HCT116 (cell line): ENCODE results near the gene SERGEF. TPM values are rescaled to one million over a fixed set of nuclear protein-coding genes. Genes with fewer than 3 reads are reported as not detected.

Source experiments
- ATAC-seq: fragments of 200-7000 bp; cut with Tn5 transposase; 2 replicates; pipeline ENCODE4 v1.9.1; 2020; ENCODE audit warnings: mild to moderate bottlenecking, moderate library complexity
- BruUV-seq: library from RNA; stranded (reverse); fragments of 400-500 nt; replicated peaks from 2 replicates; lab custom pipeline; 2021; lab: Mats Ljungman, UMichigan
- CTCF ChIA-PET: fragments of 300-600 bp; sonication (Branson Sonifier 250); formaldehyde crosslinking; loops from one replicate; lab custom pipeline; 2021; ENCODE audit warnings: antibody characterized with exemption; lab: Charles Lee
- POLR2A ChIA-PET: fragments of 300-600, 350-600 bp; sonication (Branson Sonifier 250); formaldehyde crosslinking; loops from one replicate; lab custom pipeline; 2021; ENCODE audit warnings: antibody characterized with exemption; lab: Charles Lee
- RAD21 ChIA-PET, 2 experiments: fragments of 300-600 bp; sonication (Branson Sonifier 250); formaldehyde crosslinking; loops; one replicate each; lab custom pipeline; 2023; ENCODE audit warnings: low total read pairs in 2 of 2; ENCODE audit not compliant: uncharacterized antibody in 2 of 2, unreplicated experiment in 2 of 2, low non-redundant PET in 1 of 2; lab: Charles Lee
- DNase-seq: peaks from one replicate; pipeline ENCODE4 v3.0.0-alpha.2; 2010; ENCODE audit warnings: low read depth, low spot score
- H2AFZ ChIP-seq: fragments of 200-600 bp; shearing (Covaris generic), sonication (generic); 2 replicates; pipeline ENCODE4 v1.6.1; 2017; ENCODE audit warnings: low read depth, mixed run types, mixed read lengths, antibody characterized with exemption, low read length; ENCODE audit not compliant: poor library complexity, severe bottlenecking
- H3K27ac ChIP-seq: 2 replicates; pipeline ENCODE4 v1.5.1; 2012; ENCODE audit warnings: low read depth, low read length
- H3K27me3 ChIP-seq: fragments of 200-600 bp; sonication (generic); 2 replicates; pipeline ENCODE4 v1.6.1; 2016; ENCODE audit warnings: mixed run types, low read length, mixed read lengths; ENCODE audit not compliant: insufficient read depth
- H3K36me3 ChIP-seq, 2 experiments: fragments of 200-500 bp in 1 of 2; fragments of 200-600 bp in 1 of 2; sonication (Bioruptor generic) in 1 of 2; sonication (generic) in 1 of 2; 2 replicates each; pipeline versions ENCODE4 v1.5.1 to v1.6.1; 2014 to 2016; ENCODE audit warnings: low read length in 2 of 2, inconsistent platforms in 1 of 2, mixed read lengths in 1 of 2, mixed run types in 1 of 2; ENCODE audit not compliant: insufficient read depth in 2 of 2, control insufficient read depth in 1 of 2
- H3K4me1 ChIP-seq, 2 experiments: fragments of 200-600 bp in 1 of 2; sonication (generic) in 1 of 2; 2 replicates each; pipeline versions ENCODE4 v1.5.1 to v1.6.1; 2012 to 2017; ENCODE audit warnings: low read length in 2 of 2, inconsistent platforms in 1 of 2, mild to moderate bottlenecking in 1 of 2, mixed read lengths in 1 of 2, mixed run types in 1 of 2, moderate library complexity in 1 of 2; ENCODE audit not compliant: insufficient read depth in 2 of 2, control insufficient read depth in 1 of 2
- H3K4me2 ChIP-seq: fragments of 200-600 bp; sonication (generic); 2 replicates; pipeline ENCODE4 v1.6.1; 2017; ENCODE audit warnings: mixed run types, low read length, mixed read lengths
- H3K4me3 ChIP-seq, 2 experiments: fragments of 200-600 bp in 1 of 2; sonication (generic) in 1 of 2; replicated peaks in 1 of 2; 2 replicates each; pipeline ENCODE4 v1.5.1; 2011 to 2016; ENCODE audit warnings: low read length in 2 of 2, control low read depth in 1 of 2, low read depth in 1 of 2, mild to moderate bottlenecking in 1 of 2, mixed read lengths in 1 of 2, mixed run types in 1 of 2
- H3K79me2 ChIP-seq: fragments of 200-600 bp; sonication (generic); 2 replicates; pipeline ENCODE4 v1.6.1; 2017; ENCODE audit warnings: mild to moderate bottlenecking, mixed run types, low read length, moderate library complexity, mixed read lengths; ENCODE audit not compliant: insufficient read depth
- H3K9ac ChIP-seq: fragments of 200-600 bp; sonication (generic); 2 replicates; pipeline ENCODE4 v1.6.1; 2016; ENCODE audit warnings: low read length, mixed read lengths
- H3K9me2 ChIP-seq: fragments of 200-600 bp; sonication (generic), shearing (Covaris generic); 2 replicates; pipeline ENCODE4 v1.6.1; 2017; ENCODE audit warnings: mixed run types, mild to moderate bottlenecking, moderate library complexity; ENCODE audit not compliant: insufficient read depth
- H3K9me3 ChIP-seq, 2 experiments: fragments of 200-500 bp in 1 of 2; fragments of 200-600 bp in 1 of 2; sonication (Bioruptor generic) in 1 of 2; sonication (generic) in 1 of 2; 2 replicates each; pipeline ENCODE4 v1.6.1; 2014 to 2017; ENCODE audit warnings: low read length in 2 of 2, mixed read lengths in 2 of 2, inconsistent platforms in 1 of 2, low read depth in 1 of 2, mild to moderate bottlenecking in 1 of 2, mixed run types in 1 of 2, moderate library complexity in 1 of 2; ENCODE audit not compliant: control insufficient read depth in 1 of 2, insufficient read depth in 1 of 2
- H4K20me1 ChIP-seq: fragments of 200-600 bp; sonication (generic), shearing (Covaris generic); 2 replicates; pipeline ENCODE4 v1.6.1; 2017; ENCODE audit warnings: mixed run types, mild to moderate bottlenecking, moderate library complexity; ENCODE audit not compliant: insufficient read depth
- CEBPB ChIP-seq: IDR thresholded peaks from 2 replicates; pipeline ENCODE4 v1.6.1; 2012; ENCODE audit warnings: low read depth
- CTCF ChIP-seq, 3 experiments: fragments of 200-600 bp in 1 of 3; sonication (generic) in 1 of 3; IDR thresholded peaks in 2 of 3; conservative IDR thresholded peaks in 1 of 3; 2 replicates each; pipeline ENCODE4 v1.5.1; 2012 to 2017; ENCODE audit warnings: low read depth in 2 of 3, low read length in 2 of 3, antibody characterized with exemption in 1 of 3, borderline replicate concordance in 1 of 3, control low read depth in 1 of 3, mild to moderate bottlenecking in 1 of 3, mixed read lengths in 1 of 3, mixed run types in 1 of 3, moderate library complexity in 1 of 3; ENCODE audit not compliant: insufficient read depth in 1 of 3
- EGR1 ChIP-seq: IDR thresholded peaks from 2 replicates; pipeline ENCODE4 v1.6.1; 2012; ENCODE audit warnings: low read depth
- EZH2 ChIP-seq: fragments of 200-600 bp; sonication (generic); IDR thresholded peaks from 2 replicates; pipeline ENCODE4 v1.6.1; 2017; ENCODE audit warnings: antibody characterized with exemption, mixed run types
- FOSL1 ChIP-seq: IDR thresholded peaks from 2 replicates; pipeline ENCODE4 v1.6.1; 2012; ENCODE audit warnings: low read depth
- JUND ChIP-seq: IDR thresholded peaks from 2 replicates; pipeline ENCODE4 v1.6.1; 2012
- MAX ChIP-seq: IDR thresholded peaks from 2 replicates; pipeline ENCODE4 v1.6.1; 2012
- POLR2A ChIP-seq: IDR thresholded peaks from 2 replicates; pipeline ENCODE4 v1.7.0; 2011; ENCODE audit warnings: borderline replicate concordance; ENCODE audit not compliant: insufficient read depth, insufficient read length; ENCODE audit errors: extremely low read depth
- POLR2AphosphoS5 ChIP-seq: IDR thresholded peaks from 2 replicates; pipeline ENCODE4 v1.6.1; 2011; ENCODE audit warnings: mild to moderate bottlenecking, low read depth, low read length, moderate library complexity
- RAD21 ChIP-seq: IDR thresholded peaks from 2 replicates; pipeline ENCODE4 v1.6.1; 2012; ENCODE audit warnings: low read depth, mild to moderate bottlenecking
- SIN3A ChIP-seq: IDR thresholded peaks from 2 replicates; pipeline ENCODE4 v1.6.1; 2012; ENCODE audit warnings: low read depth
- SP1 ChIP-seq: IDR thresholded peaks from 2 replicates; pipeline ENCODE4 v1.6.1; 2012; ENCODE audit warnings: low read depth
- SRF ChIP-seq: IDR thresholded peaks from 2 replicates; pipeline ENCODE4 v1.6.1; 2012; ENCODE audit warnings: low read depth
- YY1 ChIP-seq: IDR thresholded peaks from 2 replicates; pipeline ENCODE4 v1.6.1; 2011; ENCODE audit warnings: low read length, low read depth, moderate library complexity, mild to moderate bottlenecking; ENCODE audit not compliant: insufficient replicate concordance; ENCODE audit errors: extremely low read depth
- ZBTB33 ChIP-seq: IDR thresholded peaks from 2 replicates; pipeline ENCODE4 v1.6.1; 2011; ENCODE audit warnings: mild to moderate bottlenecking, low read length, moderate library complexity; ENCODE audit not compliant: insufficient replicate concordance; ENCODE audit errors: extremely low read depth
- ZFX ChIP-seq: fragments of 450-650 bp; IDR thresholded peaks from 2 replicates; pipeline ENCODE4 v1.6.1; 2017
- ZNF274 ChIP-seq: fragments of 200-500 bp; sonication (Bioruptor generic); IDR thresholded peaks from 2 replicates; pipeline ENCODE4 v1.6.1; 2014; ENCODE audit warnings: mild to moderate bottlenecking, low read depth, low read length, inconsistent platforms
- intact Hi-C: fragments of 100-400 bp; cut with micrococcal nuclease; formaldehyde crosslinking; loops from 2 replicates; pipeline ENCODE4 v1.10.0; 2022
- total RNA-seq: library from RNA; stranded (reverse); gene quantifications from one replicate; pipeline ENCODE4 v1.2.1, GENCODE V29; 2021; ENCODE audit not compliant: unreplicated experiment

SERGEF gene
- total RNA-seq, 1 experiment from 2014 or later: 32.8 TPM

- TF ChIP-seq YY1 (no peak), SIN3A (no peak), POLR2AphosphoS5 (no peak)
- TF ChIP-seq, all 23 proteins: peak for 0
Measured at GRCh38 chr11:18022419-18022818, 9.6 kb upstream of the SERGEF start (continued).

- Histone ChIP-seq H3K9me3 (no peaks in the 10 kb centered on the region), H3K27me3 (no peaks in the 10 kb centered on the region), H3K4me3 (no peak overlapping the region), H4K20me1 (no peaks in the 10 kb centered on the region), H3K4me1 (no peaks in the 10 kb centered on the region), H3K9ac (no peak overlapping the region), H3K36me3 (no peaks in the 10 kb centered on the region), H2AFZ (no peak overlapping the region), H3K79me2 (no peaks in the 10 kb centered on the region), H3K4me2 (no peak overlapping the region), H3K9me2 (no peaks in the 10 kb centered on the region), H3K27ac (no peak overlapping the region)
- ChIA-PET CTCF (no interaction called here), POLR2A (no interaction called here), RAD21 (no interaction called here)
- intact Hi-C loops: no loop called here
- no TSS peak for BruUV-seq
- ATAC-seq: no peak
- no peak for DNase-seq
- TF ChIP-seq YY1: no peak
- TF ChIP-seq CEBPB: no peak
- TF ChIP-seq RAD21: no peak
- no peak for TF ChIP-seq EGR1
- TF ChIP-seq POLR2A: no peak
- TF ChIP-seq ZFX: no peak
- no peak for TF ChIP-seq FOSL1
- no peak for TF ChIP-seq MAX
- no peak for TF ChIP-seq ZNF274
- no peak for TF ChIP-seq SP1
- no peak for TF ChIP-seq CTCF (IDR thresholded peaks at IDR 0.05 in 2 of 3, conservative IDR thresholded peaks at IDR 0.05 in 1 of 3; ENCODE audit: borderline replicate concordance in 1 of 3, insufficient read depth in 1 of 3, low read depth in 2 of 3, low read length in 2 of 3)
- no peak for TF ChIP-seq EZH2
- no peak for TF ChIP-seq SIN3A
- TF ChIP-seq JUND: no peak
- no peak for TF ChIP-seq SRF
- TF ChIP-seq ZBTB33: no peak
Measured at GRCh38 chr11:18019650-18020049, 6.8 kb upstream of the SERGEF start.
